ENCODE results near the gene CAPZB. TPM values are rescaled to one million over a fixed set of nuclear protein-coding genes. Genes with fewer than 3 reads are reported as not detected.

CAPZB gene
- total RNA-seq, 1 donor from 2014 or later = 403 TPM

- H3K9me3 Mint-ChIP-seq (ENCODE audit: unreplicated experiment) = no peaks in the 10 kb centered on the region
- H3K4me3 Mint-ChIP-seq (ENCODE audit: unreplicated experiment) = no peak overlapping the region
- no peak for TF ChIP-seq CTCF (IDR thresholded peaks at IDR 0.05)
- H3K36me3 Mint-ChIP-seq (ENCODE audit: unreplicated experiment) = peaks cover 31% of the 10 kb centered on the region
- no peak for DNase-seq (ENCODE audit: extremely low spot score, unreplicated experiment)
- H3K27ac Mint-ChIP-seq (ENCODE audit: unreplicated experiment) = no peak overlapping the region
- peaks cover 3% of the 10 kb centered on the region for H3K4me1 Mint-ChIP-seq (ENCODE audit: unreplicated experiment)
- no peaks in the 10 kb centered on the region for H3K27me3 Mint-ChIP-seq (ENCODE audit: unreplicated experiment)
Measured at GRCh38 chr1:19321071-19321470, 164.3 kb downstream of the CAPZB start.

- Mint-ChIP-seq H3K9me3 (ENCODE audit: unreplicated experiment) (no peaks in the 10 kb centered on the region), H3K4me3 (ENCODE audit: unreplicated experiment) (no peak overlapping the region), H3K27me3 (ENCODE audit: unreplicated experiment) (no peaks in the 10 kb centered on the region), H3K4me1 (ENCODE audit: unreplicated experiment) (peaks cover 21% of the 10 kb centered on the region), H3K27ac (ENCODE audit: unreplicated experiment) (no peak overlapping the region), H3K36me3 (ENCODE audit: unreplicated experiment) (peaks cover 26% of the 10 kb centered on the region)
- no peak for DNase-seq (ENCODE audit: extremely low spot score, unreplicated experiment)
- no peak for TF ChIP-seq CTCF (IDR thresholded peaks at IDR 0.05)
Measured at GRCh38 chr1:19319196-19319595, 166.1 kb downstream of the CAPZB start.

GRCh38 chr1:19317126-19317910 lies 168.0 kb downstream of the CAPZB start:
- H3K4me1 Mint-ChIP-seq (ENCODE audit: unreplicated experiment) = peaks cover 30% of the 10 kb centered on the region
- no peaks in the 10 kb centered on the region for H3K27me3 Mint-ChIP-seq (ENCODE audit: unreplicated experiment)
- no peaks in the 10 kb centered on the region for H3K9me3 Mint-ChIP-seq (ENCODE audit: unreplicated experiment)
- no peak for DNase-seq (ENCODE audit: extremely low spot score, unreplicated experiment)
- H3K4me3 Mint-ChIP-seq (ENCODE audit: unreplicated experiment) = no peak overlapping the region
- no peak overlapping the region for H3K27ac Mint-ChIP-seq (ENCODE audit: unreplicated experiment)
- TF ChIP-seq CTCF (IDR thresholded peaks at IDR 0.05) = no peak
- peaks cover 19% of the 10 kb centered on the region for H3K36me3 Mint-ChIP-seq (ENCODE audit: unreplicated experiment)

DNA sequence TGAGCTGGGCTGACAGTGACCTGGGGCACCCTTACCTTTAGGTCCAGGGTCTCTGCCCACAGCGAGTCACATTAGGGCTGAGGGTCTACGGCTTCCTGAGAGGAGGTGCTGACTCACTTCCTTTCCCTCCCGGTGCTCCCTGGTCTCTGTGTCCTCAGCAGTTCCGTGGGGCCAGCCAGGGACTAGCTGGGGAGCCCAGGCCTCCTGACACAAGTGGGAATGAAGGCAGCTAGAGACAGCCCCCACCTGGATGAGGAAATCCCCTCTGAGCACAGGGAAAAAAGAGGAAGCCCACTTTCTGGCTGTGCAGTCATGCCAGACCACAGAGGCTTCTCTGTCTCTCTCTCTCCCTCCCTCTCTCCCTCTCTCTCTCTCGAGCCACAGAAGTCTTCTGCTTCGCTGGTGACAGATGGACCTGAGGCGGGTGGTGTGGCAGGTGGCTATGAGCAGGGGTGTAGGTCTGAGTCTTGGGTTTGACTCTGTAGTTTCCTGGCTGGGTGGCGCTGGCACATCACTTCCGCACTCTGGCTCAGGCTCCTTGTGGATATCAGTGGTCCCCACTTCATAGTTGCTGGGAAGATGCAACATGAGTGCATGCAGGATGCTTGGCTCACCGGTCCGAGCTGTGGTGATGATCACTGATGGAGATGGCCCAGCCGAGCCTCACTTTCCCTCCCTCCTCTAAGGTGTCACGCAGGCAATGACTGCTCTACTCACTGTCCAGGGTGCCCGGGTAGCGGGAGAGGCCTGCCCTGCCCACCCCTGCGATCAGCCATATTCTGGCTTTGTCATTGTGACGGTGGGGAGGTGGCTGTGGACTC lies 169.8 kb downstream of the CAPZB start:
- H3K9me3 Mint-ChIP-seq (ENCODE audit: unreplicated experiment) = no peaks in the 10 kb centered on the region
- H3K27ac Mint-ChIP-seq (ENCODE audit: unreplicated experiment) = no peak overlapping the region
- no peak for TF ChIP-seq CTCF (IDR thresholded peaks at IDR 0.05)
- peaks cover 39% of the 10 kb centered on the region for H3K4me1 Mint-ChIP-seq (ENCODE audit: unreplicated experiment)
- H3K27me3 Mint-ChIP-seq (ENCODE audit: unreplicated experiment) = no peaks in the 10 kb centered on the region
- H3K4me3 Mint-ChIP-seq (ENCODE audit: unreplicated experiment) = no peak overlapping the region
- no peak for DNase-seq (ENCODE audit: extremely low spot score, unreplicated experiment)
- peaks cover 18% of the 10 kb centered on the region for H3K36me3 Mint-ChIP-seq (ENCODE audit: unreplicated experiment)

All from osteocyte (in vitro differentiated cells).